ENCODE data around the gene HDAC7. TPM values are rescaled to one million over a fixed set of nuclear protein-coding genes. Genes with fewer than 3 reads are reported as not detected.

HDAC7 gene
- total and polyA plus RNA-seq, 4 donors = 13.5 to 64.2 (median 32.0) TPM

DNA sequence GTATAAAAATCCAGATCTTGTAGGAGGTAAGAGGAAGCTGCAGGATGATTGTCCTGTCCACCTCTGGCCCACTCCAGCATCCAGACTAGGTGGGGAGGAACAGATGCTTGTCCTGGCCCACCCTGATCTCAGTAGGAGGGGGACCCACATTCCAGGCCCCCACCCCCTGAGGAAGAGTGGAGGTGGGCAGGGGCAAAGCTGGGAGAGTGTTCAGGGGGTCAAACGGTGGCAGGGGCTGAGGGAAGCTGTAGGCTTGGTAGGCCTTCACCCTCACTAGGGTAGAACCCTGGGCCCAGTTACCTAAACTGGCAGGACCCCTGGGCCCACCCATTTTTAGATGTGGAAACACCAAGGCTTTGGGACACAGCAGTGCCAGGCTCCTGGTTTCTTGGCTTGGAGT is 42.6 kb downstream of the HDAC7 start:
- Histone ChIP-seq H3K27me3 (ENCODE audit: control insufficient read depth, insufficient read depth, low read length) (no peaks in the 10 kb centered on the region), H3K36me3 (ENCODE audit: control insufficient read depth, insufficient read depth, low read length) (peaks cover 35% of the 10 kb centered on the region), H3K4me1 (ENCODE audit: control insufficient read depth, insufficient read depth, low read length) (peaks cover 58% of the 10 kb centered on the region), H3K27ac (ENCODE audit: low read depth, low read length) (no peak overlapping the region), H3K4me3 (ENCODE audit: low read depth, low read length) (no peak overlapping the region), H3K9me3 (ENCODE audit: control insufficient read depth, insufficient read depth, low read length) (no peaks in the 10 kb centered on the region)
- DNase-seq (ENCODE audit: low read depth in 4 of 6, low spot score in 6 of 6) = no peak
- no CpG with 5 or more reads among the region's 1 CpG for WGBS (ENCODE audit: insufficient coverage)

DNA sequence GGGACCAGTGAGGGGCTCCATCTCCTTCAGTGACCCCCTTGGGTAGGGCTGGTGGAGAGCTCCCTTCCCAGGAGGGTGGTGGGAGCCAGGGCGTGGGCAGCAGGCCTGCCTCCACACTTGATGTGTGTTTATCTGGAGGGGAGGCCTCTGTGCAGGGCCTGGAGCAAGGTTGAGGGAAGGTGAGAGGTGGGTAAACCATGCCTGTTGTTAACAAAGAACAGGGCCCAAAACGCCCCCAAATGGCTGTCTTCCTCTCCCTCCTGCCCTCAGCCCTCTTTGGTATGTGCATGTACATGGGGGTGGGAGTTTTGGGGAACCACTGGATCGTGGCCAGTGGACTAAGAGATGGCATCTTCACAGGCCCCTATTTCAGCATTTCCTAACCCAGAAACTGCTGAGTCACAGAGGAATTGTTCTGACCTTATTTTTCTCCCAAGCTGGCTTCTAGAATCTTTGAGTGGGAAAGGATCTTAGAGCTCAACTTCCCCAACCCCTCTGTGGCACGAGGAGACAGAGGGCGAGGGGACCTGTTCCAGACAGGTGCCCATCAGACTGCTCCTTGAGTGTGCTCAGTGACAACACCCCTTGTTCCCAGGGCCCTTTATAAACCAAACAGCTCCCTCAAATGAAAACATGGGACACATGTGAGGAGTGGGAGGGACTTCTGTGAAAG is 43.1 kb downstream of the HDAC7 start:
- H3K27ac ChIP-seq (ENCODE audit: low read depth, low read length) = no peak overlapping the region
- WGBS (ENCODE audit: insufficient coverage) = 100% methylated on average over 1 of the region's 5 CpGs
- H3K4me3 ChIP-seq (ENCODE audit: low read depth, low read length) = no peak overlapping the region
- H3K9me3 ChIP-seq (ENCODE audit: control insufficient read depth, insufficient read depth, low read length) = no peaks in the 10 kb centered on the region
- DNase-seq (ENCODE audit: low read depth in 4 of 6, low spot score in 6 of 6) = no peak
- no peaks in the 10 kb centered on the region for H3K27me3 ChIP-seq (ENCODE audit: control insufficient read depth, insufficient read depth, low read length)
- H3K4me1 ChIP-seq (ENCODE audit: control insufficient read depth, insufficient read depth, low read length) = peaks cover 61% of the 10 kb centered on the region
- peaks cover 30% of the 10 kb centered on the region for H3K36me3 ChIP-seq (ENCODE audit: control insufficient read depth, insufficient read depth, low read length)

DNA sequence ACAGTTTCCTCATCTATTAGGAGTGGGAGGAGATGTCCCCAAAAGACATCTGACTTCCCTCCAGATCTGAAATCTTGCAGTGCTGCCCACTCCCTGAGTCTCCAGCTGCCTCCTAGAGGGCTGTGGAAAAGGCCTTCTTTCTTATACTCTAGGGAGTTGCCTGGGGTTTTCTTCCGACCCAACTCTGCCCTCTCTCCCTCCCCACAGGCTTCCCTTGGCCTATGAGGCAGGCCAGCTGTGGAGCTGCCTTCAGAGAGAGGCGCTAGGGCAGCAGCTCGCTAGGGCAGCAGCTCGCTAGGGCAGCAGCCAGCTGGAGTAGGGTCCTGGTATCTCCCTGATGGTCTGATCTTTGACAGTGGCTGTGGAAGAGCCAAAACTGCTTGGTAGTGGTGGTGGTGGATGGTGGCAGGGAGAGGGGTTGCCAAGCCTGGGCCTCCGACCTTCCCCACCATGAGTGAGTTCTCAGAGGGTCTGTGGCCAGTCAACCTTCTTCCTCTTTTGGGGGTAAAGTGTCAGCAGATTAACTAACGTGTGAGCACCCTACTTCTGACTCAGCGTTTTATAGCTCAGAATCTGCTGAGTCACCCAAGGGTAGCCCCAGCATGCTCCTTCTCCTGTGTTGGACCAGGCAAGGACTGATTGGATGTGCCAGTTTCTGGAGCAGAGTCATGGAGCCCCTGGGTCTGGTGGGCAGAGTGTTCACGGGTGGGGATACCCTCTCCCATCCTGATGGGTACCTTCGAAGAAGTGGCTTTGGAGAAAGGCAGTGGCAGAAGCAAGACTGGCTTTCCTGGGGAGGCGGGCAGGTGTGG is 44.4 kb downstream of the HDAC7 start:
- DNase-seq (ENCODE audit: low read depth in 4 of 6, low spot score in 6 of 6) = no peak
- WGBS (ENCODE audit: insufficient coverage) = 88% methylated on average over 9 of the region's 10 CpGs
- no peak overlapping the region for H3K4me3 ChIP-seq (ENCODE audit: low read depth, low read length)
- H3K27ac ChIP-seq (ENCODE audit: low read depth, low read length) = no peak overlapping the region
- no peaks in the 10 kb centered on the region for H3K9me3 ChIP-seq (ENCODE audit: control insufficient read depth, insufficient read depth, low read length)
- H3K4me1 ChIP-seq (ENCODE audit: control insufficient read depth, insufficient read depth, low read length) = peaks cover 61% of the 10 kb centered on the region
- no peaks in the 10 kb centered on the region for H3K27me3 ChIP-seq (ENCODE audit: control insufficient read depth, insufficient read depth, low read length)
- H3K36me3 ChIP-seq (ENCODE audit: control insufficient read depth, insufficient read depth, low read length) = peaks cover 19% of the 10 kb centered on the region

DNA sequence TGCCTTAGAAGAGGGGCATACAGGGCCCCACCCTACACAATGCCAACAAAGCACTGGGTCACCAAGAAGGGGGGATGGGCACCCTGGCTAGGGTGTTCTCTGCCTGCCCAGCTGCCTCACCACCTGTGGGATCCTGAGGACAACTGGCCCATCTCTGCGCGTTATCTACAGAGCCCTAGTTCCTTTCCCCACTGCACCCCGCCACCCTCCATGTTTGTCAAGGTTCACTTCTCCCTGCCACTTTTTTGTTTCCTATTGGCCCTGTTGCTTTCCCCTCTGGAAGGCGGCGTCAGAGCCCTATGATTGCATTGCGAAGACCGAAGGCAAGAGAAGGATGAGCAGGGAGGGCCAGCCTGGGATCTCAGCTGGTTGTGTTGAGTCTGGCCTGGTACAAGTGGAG is 45.0 kb downstream of the HDAC7 start:
- no peak for DNase-seq (ENCODE audit: low read depth in 4 of 6, low spot score in 6 of 6)
- Histone ChIP-seq H3K36me3 (ENCODE audit: control insufficient read depth, insufficient read depth, low read length) (peaks cover 13% of the 10 kb centered on the region), H3K4me1 (ENCODE audit: control insufficient read depth, insufficient read depth, low read length) (peaks cover 60% of the 10 kb centered on the region), H3K9me3 (ENCODE audit: control insufficient read depth, insufficient read depth, low read length) (no peaks in the 10 kb centered on the region), H3K27ac (ENCODE audit: low read depth, low read length) (no peak overlapping the region), H3K27me3 (ENCODE audit: control insufficient read depth, insufficient read depth, low read length) (no peaks in the 10 kb centered on the region), H3K4me3 (ENCODE audit: low read depth, low read length) (no peak overlapping the region)
- 100% methylated on average over 4 of the region's 7 CpGs for WGBS (ENCODE audit: insufficient coverage)

DNA sequence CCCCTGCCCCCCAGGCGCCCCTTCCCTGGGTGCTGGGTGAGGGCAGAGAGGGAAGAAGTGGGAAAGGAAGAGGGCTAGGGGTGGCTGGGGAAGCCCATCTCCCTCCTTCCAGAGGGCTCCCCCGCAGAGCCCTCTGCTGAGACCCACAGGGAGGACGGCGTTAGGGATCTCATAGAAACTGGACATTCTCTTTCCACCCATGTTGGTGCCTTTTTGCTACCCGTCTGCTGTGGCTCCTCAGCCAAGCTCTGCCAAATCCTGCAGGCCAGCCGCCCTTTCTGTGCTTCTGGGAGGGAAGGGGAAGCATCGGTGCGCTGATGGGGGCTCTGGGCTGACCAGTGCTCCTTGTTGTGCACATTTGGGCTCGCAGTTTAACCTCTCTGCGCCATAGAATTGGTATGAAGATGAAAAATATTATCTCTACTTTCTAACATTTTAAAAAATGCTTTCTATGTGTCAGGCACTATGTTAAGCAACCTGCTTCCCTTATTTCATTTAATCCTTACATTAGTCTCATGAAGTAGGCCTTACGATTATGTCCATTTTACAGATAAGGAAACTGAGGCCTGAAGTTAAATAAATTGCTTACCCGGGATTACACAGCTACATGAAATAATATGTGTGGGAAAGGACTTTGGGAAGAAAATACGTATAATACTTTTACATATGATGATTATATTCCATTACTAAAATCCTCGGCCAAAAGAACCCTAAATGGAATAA is 45.7 kb downstream of the HDAC7 start:
- 0% methylated on average over 3 of the region's 14 CpGs for WGBS (ENCODE audit: insufficient coverage)

DNA sequence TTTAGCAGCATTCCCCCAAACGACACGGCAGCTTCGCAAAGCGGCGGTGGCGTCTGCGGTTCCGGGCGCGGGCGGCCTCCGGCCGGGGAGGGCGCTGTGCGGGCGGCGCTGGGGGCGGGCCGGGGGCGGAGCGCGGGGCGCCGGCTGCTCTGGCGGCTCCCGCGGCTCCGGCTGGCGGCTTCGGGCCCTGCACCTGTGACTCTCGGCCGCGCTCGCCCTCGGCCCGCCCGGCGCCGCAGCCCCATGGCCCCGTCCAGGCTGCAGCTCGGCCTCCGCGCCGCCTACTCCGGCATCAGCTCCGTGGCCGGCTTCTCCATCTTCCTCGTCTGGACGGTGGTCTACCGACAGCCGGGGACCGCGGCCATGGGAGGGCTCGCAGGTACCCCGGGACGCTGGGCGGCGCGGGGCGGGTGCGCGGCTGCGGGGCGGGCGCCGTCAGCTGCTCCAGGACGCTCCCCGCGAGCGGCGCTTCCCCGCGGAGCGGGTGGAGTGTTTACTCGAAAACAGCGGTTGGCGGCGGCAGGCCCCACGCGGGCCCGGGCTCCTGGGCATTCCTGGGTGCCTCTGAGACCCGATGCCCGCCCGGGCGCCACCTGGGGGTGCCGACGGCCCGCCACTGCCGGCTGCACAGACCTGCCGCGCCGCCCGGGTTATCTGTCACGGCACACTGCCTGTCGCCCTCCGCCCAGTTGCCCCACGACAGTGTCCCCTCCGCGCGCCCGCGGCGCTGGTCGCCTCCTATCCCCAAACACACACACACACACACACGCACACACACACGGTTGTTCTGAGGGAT is 46.4 kb downstream of the HDAC7 start, which contains the start of gene SLC48A1:
TSS of gene SLC48A1 (plus strand) at position 177 of the 796 bp plus-strand sequence. CDS start at position 244, 67 bp downstream.
- WGBS (ENCODE audit: insufficient coverage) = under 1% methylated on average over 97 of the region's 106 CpGs
- no peaks in the 10 kb centered on the region for H3K27me3 ChIP-seq (ENCODE audit: control insufficient read depth, insufficient read depth, low read length)
- peak in 5 of 6 donors; percentile 53 to 91 (median 64) for DNase-seq (ENCODE audit: low read depth in 4 of 6, low spot score in 6 of 6)
- H3K4me3 ChIP-seq (ENCODE audit: low read depth, low read length) = peak within 1 kb of the TSS; percentile 58
- H3K36me3 ChIP-seq (ENCODE audit: control insufficient read depth, insufficient read depth, low read length) = peaks cover 11% of the 10 kb centered on the region
- H3K27ac ChIP-seq (ENCODE audit: low read depth, low read length) = no peak within 1 kb of the TSS
- peaks cover 51% of the 10 kb centered on the region for H3K4me1 ChIP-seq (ENCODE audit: control insufficient read depth, insufficient read depth, low read length)
- no peaks in the 10 kb centered on the region for H3K9me3 ChIP-seq (ENCODE audit: control insufficient read depth, insufficient read depth, low read length)

More for the DNA sequence above, 45.7 kb downstream of the HDAC7 start:
- Histone ChIP-seq H3K4me1 (ENCODE audit: control insufficient read depth, insufficient read depth, low read length) (peaks cover 56% of the 10 kb centered on the region), H3K27ac (ENCODE audit: low read depth, low read length) (no peak overlapping the region), H3K27me3 (ENCODE audit: control insufficient read depth, insufficient read depth, low read length) (no peaks in the 10 kb centered on the region), H3K36me3 (ENCODE audit: control insufficient read depth, insufficient read depth, low read length) (peaks cover 11% of the 10 kb centered on the region), H3K9me3 (ENCODE audit: control insufficient read depth, insufficient read depth, low read length) (no peaks in the 10 kb centered on the region), H3K4me3 (ENCODE audit: low read depth, low read length) (peak overlapping the region; percentile 58)
- peak in 1 of 6 donors; percentile 46 for DNase-seq (ENCODE audit: low read depth in 4 of 6, low spot score in 6 of 6)

DNA sequence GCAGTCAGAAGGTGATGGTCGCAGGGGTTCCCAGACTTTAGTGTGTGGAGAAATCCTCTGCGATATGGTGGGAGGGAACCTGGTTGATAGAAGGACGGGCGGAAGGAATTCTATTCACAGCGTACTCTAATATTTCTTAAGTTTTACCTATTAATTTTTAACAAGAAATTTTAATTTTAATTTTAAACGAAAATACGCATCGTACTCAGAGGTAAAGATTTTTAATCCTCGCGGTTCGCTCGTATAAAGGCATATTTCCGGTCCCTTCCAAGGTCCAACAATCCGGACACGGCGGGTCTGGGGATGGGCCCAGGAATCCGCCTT is 47.0 kb downstream of the HDAC7 start:
- Histone ChIP-seq H3K27me3 (ENCODE audit: control insufficient read depth, insufficient read depth, low read length) (no peaks in the 10 kb centered on the region), H3K9me3 (ENCODE audit: control insufficient read depth, insufficient read depth, low read length) (no peaks in the 10 kb centered on the region), H3K4me3 (ENCODE audit: low read depth, low read length) (peak overlapping the region; percentile 57), H3K27ac (ENCODE audit: low read depth, low read length) (no peak overlapping the region), H3K4me1 (ENCODE audit: control insufficient read depth, insufficient read depth, low read length) (peaks cover 45% of the 10 kb centered on the region), H3K36me3 (ENCODE audit: control insufficient read depth, insufficient read depth, low read length) (peaks cover 7% of the 10 kb centered on the region)
- 5% methylated on average over 12 of the region's 17 CpGs for WGBS (ENCODE audit: insufficient coverage)
- no peak for DNase-seq (ENCODE audit: low read depth in 4 of 6, low spot score in 6 of 6)

DNA sequence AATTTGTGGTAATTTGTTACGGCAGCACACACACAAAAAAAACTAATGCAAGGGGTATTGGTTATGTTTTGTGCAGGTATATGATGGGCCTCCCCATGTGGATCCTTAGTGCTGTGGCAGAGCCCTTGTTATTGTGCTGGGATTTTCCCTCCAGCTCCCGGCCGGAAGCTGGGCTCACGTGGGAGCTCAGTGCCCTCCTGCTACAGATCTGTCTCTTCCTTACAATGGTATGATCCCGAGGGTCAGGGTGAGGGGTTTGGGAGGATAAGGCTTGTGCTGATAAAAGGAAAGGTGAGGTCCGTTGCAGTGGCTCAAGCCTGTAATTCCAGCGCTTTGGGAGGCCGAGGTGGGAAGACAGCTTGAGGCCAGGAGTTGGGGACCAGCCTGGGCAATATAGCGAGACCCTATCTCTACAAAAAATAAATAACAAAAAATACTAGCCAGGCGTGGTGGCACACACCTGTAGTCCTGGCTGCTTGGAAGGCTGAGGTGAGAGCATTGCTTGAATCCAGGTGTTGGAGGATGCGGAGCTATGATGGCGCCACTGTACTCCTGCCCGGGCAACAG is 47.5 kb downstream of the HDAC7 start:
- peaks cover 41% of the 10 kb centered on the region for H3K4me1 ChIP-seq (ENCODE audit: control insufficient read depth, insufficient read depth, low read length)

DNA sequence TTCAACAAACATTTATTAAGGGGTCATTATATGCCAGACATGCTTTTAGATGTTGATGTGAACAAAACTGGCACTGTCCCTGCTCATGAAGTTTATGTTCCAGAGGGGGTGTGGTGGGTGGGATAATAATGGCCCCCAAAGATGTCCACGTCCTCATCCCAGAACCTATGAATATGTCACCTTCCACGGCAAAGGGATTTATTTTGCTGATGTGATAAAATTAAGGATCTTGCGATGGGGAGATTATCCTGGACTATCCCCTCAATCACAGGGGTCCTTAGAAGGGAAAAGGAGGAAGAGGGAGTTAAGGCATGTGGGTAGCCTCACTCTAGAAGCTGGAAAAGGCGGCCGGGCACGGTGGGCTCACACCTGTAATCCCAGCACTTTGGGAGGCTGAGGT is 48.4 kb downstream of the HDAC7 start:
- no peak for DNase-seq (ENCODE audit: low read depth in 4 of 6, low spot score in 6 of 6)
- Histone ChIP-seq H3K9me3 (ENCODE audit: control insufficient read depth, insufficient read depth, low read length) (no peaks in the 10 kb centered on the region), H3K27me3 (ENCODE audit: control insufficient read depth, insufficient read depth, low read length) (no peaks in the 10 kb centered on the region), H3K4me1 (ENCODE audit: control insufficient read depth, insufficient read depth, low read length) (peaks cover 33% of the 10 kb centered on the region), H3K27ac (ENCODE audit: low read depth, low read length) (no peak overlapping the region), H3K36me3 (ENCODE audit: control insufficient read depth, insufficient read depth, low read length) (peaks cover 7% of the 10 kb centered on the region), H3K4me3 (ENCODE audit: low read depth, low read length) (no peak overlapping the region)
- WGBS (ENCODE audit: insufficient coverage) = no CpG with 5 or more reads among the region's 6 CpGs

More for the DNA sequence above, 47.5 kb downstream of the HDAC7 start:
- Histone ChIP-seq H3K36me3 (ENCODE audit: control insufficient read depth, insufficient read depth, low read length) (peaks cover 7% of the 10 kb centered on the region), H3K4me3 (ENCODE audit: low read depth, low read length) (peak overlapping the region; percentile 57), H3K27ac (ENCODE audit: low read depth, low read length) (no peak overlapping the region), H3K9me3 (ENCODE audit: control insufficient read depth, insufficient read depth, low read length) (no peaks in the 10 kb centered on the region), H3K27me3 (ENCODE audit: control insufficient read depth, insufficient read depth, low read length) (no peaks in the 10 kb centered on the region)
- DNase-seq (ENCODE audit: low read depth in 4 of 6, low spot score in 6 of 6) = no peak
- 89% methylated on average over 3 of the region's 13 CpGs for WGBS (ENCODE audit: insufficient coverage)

Data from spinal cord (tissue), 10 donors.